A673 (cell line): ENCODE data around the gene CHPT1. TPM values are rescaled to one million over a fixed set of nuclear protein-coding genes. Genes with fewer than 3 reads are reported as not detected.

Source experiments
- BruUV-seq: library from RNA; stranded (reverse); fragments of 400-500 nt; replicated peaks from 2 replicates; lab custom pipeline; 2021; lab: Mats Ljungman, UMichigan
- CTCF ChIA-PET: fragments of 300-600 bp; sonication (Branson Sonifier 250); formaldehyde crosslinking; loops from one replicate; lab custom pipeline; 2022; ENCODE audit warnings: antibody characterized with exemption; lab: Charles Lee
- POLR2A ChIA-PET: fragments of 300-600 bp; sonication (Branson Sonifier 250); formaldehyde crosslinking; loops from one replicate; lab custom pipeline; 2022; ENCODE audit warnings: antibody characterized with exemption; ENCODE audit not compliant: low non-redundant PET; lab: Charles Lee
- DNase-seq: peaks from one replicate; pipeline ENCODE4 v3.0.0-alpha.2; 2015; ENCODE audit warnings: low spot score
- H3K27ac ChIP-seq: fragments of 200-600 bp; sonication (generic); 2 replicates; pipeline ENCODE4 v1.5.1; 2016; ENCODE audit warnings: mixed run types, low read depth, mild to moderate bottlenecking, mixed read lengths, antibody characterized with exemption, low read length; ENCODE audit not compliant: poor library complexity, severe bottlenecking
- H3K27me3 ChIP-seq: fragments of 200-600 bp; sonication (generic); replicated peaks from 2 replicates; pipeline ENCODE4 v1.6.1; 2017; ENCODE audit warnings: mixed run types, low read depth, mild to moderate bottlenecking, mixed read lengths, antibody characterized with exemption, low read length; ENCODE audit not compliant: insufficient read depth, poor library complexity
- H3K36me3 ChIP-seq: fragments of 200-600 bp; sonication (generic); 2 replicates; pipeline ENCODE4 v1.6.1; 2016; ENCODE audit warnings: mixed run types, mild to moderate bottlenecking, mixed read lengths, antibody characterized with exemption, low read length; ENCODE audit not compliant: insufficient read depth, poor library complexity, severe bottlenecking
- H3K4me1 ChIP-seq: fragments of 200-600 bp; sonication (generic); 2 replicates; pipeline ENCODE4 v1.6.1; 2017; ENCODE audit warnings: mixed run types, mild to moderate bottlenecking, mixed read lengths, antibody characterized with exemption, low read length; ENCODE audit not compliant: insufficient read depth, poor library complexity, severe bottlenecking
- H3K4me3 ChIP-seq: fragments of 200-600 bp; sonication (generic); 2 replicates; pipeline ENCODE4 v1.5.1; 2016; ENCODE audit warnings: low read depth, mixed run types, mild to moderate bottlenecking, mixed read lengths, low read length; ENCODE audit not compliant: poor library complexity, severe bottlenecking
- H3K9me3 ChIP-seq: fragments of 200-600 bp; sonication (generic); 2 replicates; pipeline ENCODE4 v1.6.1; 2016; ENCODE audit warnings: mixed run types, low read depth, mild to moderate bottlenecking, mixed read lengths, antibody characterized with exemption, low read length; ENCODE audit not compliant: poor library complexity, severe bottlenecking
- CTCF ChIP-seq: fragments of 300-800, 200-600 bp; sonication (generic); conservative IDR thresholded peaks from 2 replicates; pipeline ENCODE4 v1.5.1; 2017; ENCODE audit warnings: low read depth, mild to moderate bottlenecking, antibody characterized with exemption, low read length, moderate library complexity, mixed read lengths
- EZH2 ChIP-seq: fragments of 200-600 bp; sonication (generic); IDR thresholded peaks from 2 replicates; pipeline ENCODE4 v1.6.1; 2017; ENCODE audit warnings: borderline replicate concordance, low read depth, mild to moderate bottlenecking, mixed read lengths, antibody characterized with exemption, low read length; ENCODE audit not compliant: poor library complexity, severe bottlenecking
- intact Hi-C: fragments of 100-400 bp; cut with micrococcal nuclease; formaldehyde crosslinking; loops from one replicate; pipeline ENCODE4 v1.10.0; 2022; ENCODE audit not compliant: unreplicated experiment
- total RNA-seq: library from RNA; stranded (reverse); gene quantifications from 2 replicates; pipeline ENCODE4 v1.2.3, GENCODE V29; 2021

CHPT1 gene
- total RNA-seq, 1 experiment from 2014 or later, result 31.6 TPM

- Histone ChIP-seq H3K4me3 (no peak overlapping the region), H3K36me3 (peaks cover 3% of the 10 kb centered on the region), H3K27ac (no peak overlapping the region), H3K4me1 (no peaks in the 10 kb centered on the region), H3K27me3 (no peaks in the 10 kb centered on the region), H3K9me3 (no peaks in the 10 kb centered on the region)
- POLR2A ChIA-PET, result interaction anchor here (0.6 kb wide), 1 partner anchor 974 kb away, joined by 3 read pairs; no protein-coding TSS in a partner anchor
- intact Hi-C loops, result loop anchor here (2.0 kb wide), 2 partner anchors 63 to 189 kb away; partner anchors contain the start of gene CHPT1
- CTCF ChIA-PET, result interaction anchor here (0.5 to 1.8 kb wide), 7 partner anchors 13 to 833 kb away, joined by 3 to 9 read pairs (median 3); no protein-coding TSS in a partner anchor
- BruUV-seq, result no TSS peak
- peak; percentile 84 for TF ChIP-seq CTCF
- TF ChIP-seq EZH2, result no peak
- DNase-seq, result peak; percentile 57
Measured at GRCh38 chr12:101759396-101760047, 62.1 kb downstream of the CHPT1 start.

GRCh38 chr12:101761350-101761749 is 63.9 kb downstream of the CHPT1 start:
- CTCF ChIA-PET, result no interaction called here
- intact Hi-C loops, result no loop called here
- no peaks in the 10 kb centered on the region for H3K4me1 ChIP-seq
- no peaks in the 10 kb centered on the region for H3K27me3 ChIP-seq
- no peak overlapping the region for H3K27ac ChIP-seq
- no peaks in the 10 kb centered on the region for H3K9me3 ChIP-seq
- no peak overlapping the region for H3K4me3 ChIP-seq
- TF ChIP-seq CTCF (no peak), EZH2 (no peak)
- no TSS peak for BruUV-seq
- POLR2A ChIA-PET, result no interaction called here
- peaks cover 3% of the 10 kb centered on the region for H3K36me3 ChIP-seq
- no peak for DNase-seq

GRCh38 chr12:101761781-101762180 is 64.3 kb downstream of the CHPT1 start:
- no peaks in the 10 kb centered on the region for H3K9me3 ChIP-seq
- ChIA-PET CTCF (no interaction called here), POLR2A (no interaction called here)
- DNase-seq, result no peak
- no peaks in the 10 kb centered on the region for H3K4me1 ChIP-seq
- TF ChIP-seq EZH2, result no peak
- TF ChIP-seq CTCF, result no peak
- H3K27me3 ChIP-seq, result no peaks in the 10 kb centered on the region
- H3K27ac ChIP-seq, result no peak overlapping the region
- intact Hi-C loops, result no loop called here
- no TSS peak for BruUV-seq
- H3K4me3 ChIP-seq, result no peak overlapping the region
- H3K36me3 ChIP-seq, result peaks cover 3% of the 10 kb centered on the region
